Activated CD4-positive, alpha-beta memory T cell treated with anti-CD3 and anti-CD28 coated beads, Interleukin-2, amount 10 ng/mL, durations not matched to agents 7 days and 5 days (primary cell): ENCODE results near the gene DECR2. TPM values are rescaled to one million over a fixed set of nuclear protein-coding genes. Genes with fewer than 3 reads are reported as not detected.
A peak's percentile ranks its signal among the peaks of the same experiment; 100 is the strongest.
"Not testable (repeated sequence)": the region's sequence is repeated elsewhere in the genome, so short reads cannot be mapped to it uniquely, and the experiment has no call there.

ENCODE experiments used
- CTCF ChIA-PET: fragments of 350-600 bp; sonication (Branson Sonifier 250); formaldehyde crosslinking; loops from one replicate; lab custom pipeline; 2021; ENCODE audit warnings: antibody characterized with exemption, inconsistent platforms; lab: Charles Lee
- POLR2A ChIA-PET: fragments of 350-600 bp; sonication (Branson Sonifier 250); formaldehyde crosslinking; loops from one replicate; lab custom pipeline; 2021; ENCODE audit warnings: antibody characterized with exemption; lab: Charles Lee
- DNase-seq: peaks from one replicate; pipeline ENCODE4 v3.0.0-alpha.2; 2020
- H3K27ac Mint-ChIP-seq: one replicate; pipeline ENCODE4 v1.8.0; 2021; ENCODE audit warnings: mild to moderate bottlenecking, mixed read lengths
- H3K27me3 Mint-ChIP-seq: one replicate; pipeline ENCODE4 v1.8.0; 2021; ENCODE audit warnings: mixed read lengths
- H3K36me3 Mint-ChIP-seq: one replicate; pipeline ENCODE4 v1.8.0; 2021; ENCODE audit warnings: low read depth, mixed read lengths
- H3K4me1 Mint-ChIP-seq: one replicate; pipeline ENCODE4 v1.8.0; 2021; ENCODE audit warnings: mixed read lengths
- H3K4me3 Mint-ChIP-seq: one replicate; pipeline ENCODE4 v1.8.0; 2021; ENCODE audit warnings: mild to moderate bottlenecking, mixed read lengths
- H3K9me3 Mint-ChIP-seq: one replicate; pipeline ENCODE4 v1.8.0; 2021; ENCODE audit warnings: mixed read lengths
- total RNA-seq, 2 experiments: library from RNA; stranded (reverse); gene quantifications; one replicate each; pipeline ENCODE4 v1.2.3, GENCODE V29; 2021

Gene DECR2
- total RNA-seq, 2 experiments from 2014 or later, result 3.0 to 3.3 TPM

- H3K36me3 Mint-ChIP-seq, result no peaks in the 10 kb centered on the region
- H3K9me3 Mint-ChIP-seq, result no peaks in the 10 kb centered on the region
- ChIA-PET POLR2A (no interaction called here), CTCF (interaction anchor here (0.6 to 3.5 kb wide), 8 partner anchors 9 to 296 kb away, joined by 3 to 24 read pairs (median 6); partner anchors contain the start of genes FAM234A and MRPL28)
- DNase-seq, result no peak
- H3K27ac Mint-ChIP-seq, result no peak overlapping the region
- peaks cover 5% of the 10 kb centered on the region for H3K4me1 Mint-ChIP-seq
- H3K27me3 Mint-ChIP-seq, result no peaks in the 10 kb centered on the region
- no peak overlapping the region for H3K4me3 Mint-ChIP-seq
Measured at GRCh38 chr16:361341-361871, 40.3 kb upstream of the DECR2 start.

DNA sequence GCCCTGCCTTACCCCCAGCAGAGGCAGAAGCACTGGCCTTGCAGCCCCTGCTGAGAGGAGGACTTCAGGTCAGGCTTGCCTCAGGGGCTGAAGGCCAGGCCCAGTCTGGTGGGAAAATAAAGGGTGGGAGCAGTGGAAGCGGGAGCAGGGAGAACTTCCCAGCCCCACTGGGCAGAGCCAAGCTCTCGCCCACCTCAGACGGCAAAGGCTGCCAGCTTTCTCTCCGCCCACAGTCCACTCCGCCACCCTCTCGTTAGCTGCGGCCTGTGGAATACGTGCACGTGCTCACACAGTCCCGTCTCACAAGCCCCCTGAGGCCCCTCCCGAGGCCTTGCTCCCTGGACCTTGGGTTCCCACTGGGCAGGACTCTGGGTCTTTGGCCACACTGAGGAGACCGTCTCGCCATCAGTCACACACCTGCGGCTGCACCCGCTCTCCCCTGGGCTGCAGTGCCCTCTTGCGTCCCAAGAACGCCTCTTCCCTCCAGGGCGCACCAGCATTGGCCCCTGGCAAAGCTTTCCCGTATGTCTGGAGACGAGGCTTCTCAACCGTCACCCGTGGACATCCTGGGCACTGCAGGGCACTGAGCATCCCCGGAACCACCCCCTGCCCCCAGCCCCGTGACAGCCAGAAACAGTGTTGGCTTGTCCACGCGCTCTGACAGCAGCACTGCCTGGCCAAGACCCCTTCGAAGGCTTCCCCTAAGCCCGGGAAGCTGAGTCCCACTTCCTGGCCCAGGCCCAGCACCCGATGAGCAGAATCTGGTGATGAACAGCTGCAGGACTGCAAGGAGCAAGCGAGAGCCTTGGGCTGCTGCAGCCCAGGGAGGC is 39.6 kb upstream of the DECR2 start:
- H3K36me3 Mint-ChIP-seq, result peaks cover 2% of the 10 kb centered on the region
- DNase-seq, result peak; percentile 81
- peaks cover 5% of the 10 kb centered on the region for H3K4me1 Mint-ChIP-seq
- CTCF ChIA-PET, result interaction anchor here (0.5 to 3.5 kb wide), 16 partner anchors 8 to 309 kb away, joined by 3 to 24 read pairs (median 4); partner anchors contain the start of genes FAM234A, MRPL28, POLR3K and SNRNP25
- H3K27me3 Mint-ChIP-seq, result no peaks in the 10 kb centered on the region
- POLR2A ChIA-PET, result interaction anchor here (1.0 to 1.5 kb wide), 3 partner anchors 9 to 258 kb away, joined by 3 to 5 read pairs (median 3); no protein-coding TSS in a partner anchor
- no peaks in the 10 kb centered on the region for H3K9me3 Mint-ChIP-seq
- H3K4me3 Mint-ChIP-seq, result no peak overlapping the region
- no peak overlapping the region for H3K27ac Mint-ChIP-seq

DNA sequence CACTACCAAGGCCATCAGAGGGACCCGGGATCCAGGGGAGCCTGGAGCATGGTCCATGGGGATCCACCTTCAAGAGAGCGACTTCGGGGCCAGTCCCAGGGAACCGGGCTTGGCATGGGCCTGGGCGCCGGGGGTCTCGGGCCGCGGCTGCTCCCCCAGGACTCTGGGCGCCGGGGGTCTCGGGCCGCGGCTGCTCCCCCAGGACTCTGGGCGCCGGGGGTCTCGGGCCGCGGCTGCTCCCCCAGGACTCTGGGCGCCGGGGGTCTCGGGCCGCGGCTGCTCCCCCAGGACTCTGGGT is 39.0 kb upstream of the DECR2 start:
- DNase-seq, H3K9me3 Mint-ChIP-seq, H3K4me3 Mint-ChIP-seq, H3K27ac Mint-ChIP-seq, H3K27me3 Mint-ChIP-seq, H3K36me3 Mint-ChIP-seq, H3K4me1 Mint-ChIP-seq: not testable (repeated sequence)
- ChIA-PET POLR2A (interaction anchor here (1.0 to 1.5 kb wide), 3 partner anchors 9 to 258 kb away, joined by 3 to 5 read pairs (median 3); no protein-coding TSS in a partner anchor), CTCF (interaction anchor here (0.5 to 3.5 kb wide), 13 partner anchors 13 to 309 kb away, joined by 3 to 24 read pairs (median 4); partner anchors contain the start of genes FAM234A, POLR3K and SNRNP25)

- peaks cover 5% of the 10 kb centered on the region for H3K36me3 Mint-ChIP-seq
- no peak for DNase-seq
- ChIA-PET POLR2A (interaction anchor here (1.5 kb wide), 1 partner anchor 10 kb away, joined by 3 read pairs; no protein-coding TSS in a partner anchor), CTCF (interaction anchor here (0.8 to 3.5 kb wide), 4 partner anchors 128 to 266 kb away, joined by 3 to 24 read pairs (median 14); partner anchors contain the start of gene FAM234A)
- H3K27me3 Mint-ChIP-seq, result no peaks in the 10 kb centered on the region
- peaks cover 5% of the 10 kb centered on the region for H3K4me1 Mint-ChIP-seq
- H3K4me3 Mint-ChIP-seq, result no peak overlapping the region
- no peaks in the 10 kb centered on the region for H3K9me3 Mint-ChIP-seq
- H3K27ac Mint-ChIP-seq, result no peak overlapping the region
Measured at GRCh38 chr16:363110-363765, 38.4 kb upstream of the DECR2 start.

GRCh38 chr16:363766-364490 is 37.8 kb upstream of the DECR2 start:
- Mint-ChIP-seq H3K4me1 (peaks cover 5% of the 10 kb centered on the region), H3K4me3 (no peak overlapping the region)
- POLR2A ChIA-PET, result interaction anchor here (1.5 to 1.8 kb wide), 2 partner anchors 9 to 11 kb away, joined by 3 read pairs; no protein-coding TSS in a partner anchor

GRCh38 chr16:364595-365491 is 36.8 kb upstream of the DECR2 start:
- H3K27ac Mint-ChIP-seq, result no peak overlapping the region
- H3K9me3 Mint-ChIP-seq, result no peaks in the 10 kb centered on the region
- POLR2A ChIA-PET, result interaction anchor here (1.8 kb wide), 1 partner anchor 10 kb away, joined by 3 read pairs; no protein-coding TSS in a partner anchor
- DNase-seq, result no peak
- H3K4me1 Mint-ChIP-seq, result peaks cover 11% of the 10 kb centered on the region
- CTCF ChIA-PET, result interaction anchor here (1.0 to 1.4 kb wide), 4 partner anchors 12 to 299 kb away, joined by 3 to 4 read pairs (median 4); partner anchors contain the start of gene AXIN1
- H3K27me3 Mint-ChIP-seq, result no peaks in the 10 kb centered on the region
- no peak overlapping the region for H3K4me3 Mint-ChIP-seq
- peaks cover 5% of the 10 kb centered on the region for H3K36me3 Mint-ChIP-seq

More at GRCh38 chr16:363766-364490, 37.8 kb upstream of the DECR2 start:
- Mint-ChIP-seq H3K27me3 (no peaks in the 10 kb centered on the region), H3K36me3 (peaks cover 5% of the 10 kb centered on the region), H3K9me3 (no peaks in the 10 kb centered on the region), H3K27ac (no peak overlapping the region)
- CTCF ChIA-PET, result interaction anchor here (2.7 kb wide), 1 partner anchor 257 kb away, joined by 24 read pairs; no protein-coding TSS in a partner anchor
- no peak for DNase-seq

- H3K27ac Mint-ChIP-seq, result no peak overlapping the region
- H3K4me1 Mint-ChIP-seq, result peaks cover 20% of the 10 kb centered on the region
- no peaks in the 10 kb centered on the region for H3K27me3 Mint-ChIP-seq
- CTCF ChIA-PET, result interaction anchor here (1.5 kb wide), 1 partner anchor 138 kb away, joined by 3 read pairs; no protein-coding TSS in a partner anchor
- H3K4me3 Mint-ChIP-seq, result no peak overlapping the region
- no peak for DNase-seq
- H3K36me3 Mint-ChIP-seq, result peaks cover 9% of the 10 kb centered on the region
- no peaks in the 10 kb centered on the region for H3K9me3 Mint-ChIP-seq
- POLR2A ChIA-PET, result no interaction called here
Measured at GRCh38 chr16:366476-366875, 35.2 kb upstream of the DECR2 start.

DNA sequence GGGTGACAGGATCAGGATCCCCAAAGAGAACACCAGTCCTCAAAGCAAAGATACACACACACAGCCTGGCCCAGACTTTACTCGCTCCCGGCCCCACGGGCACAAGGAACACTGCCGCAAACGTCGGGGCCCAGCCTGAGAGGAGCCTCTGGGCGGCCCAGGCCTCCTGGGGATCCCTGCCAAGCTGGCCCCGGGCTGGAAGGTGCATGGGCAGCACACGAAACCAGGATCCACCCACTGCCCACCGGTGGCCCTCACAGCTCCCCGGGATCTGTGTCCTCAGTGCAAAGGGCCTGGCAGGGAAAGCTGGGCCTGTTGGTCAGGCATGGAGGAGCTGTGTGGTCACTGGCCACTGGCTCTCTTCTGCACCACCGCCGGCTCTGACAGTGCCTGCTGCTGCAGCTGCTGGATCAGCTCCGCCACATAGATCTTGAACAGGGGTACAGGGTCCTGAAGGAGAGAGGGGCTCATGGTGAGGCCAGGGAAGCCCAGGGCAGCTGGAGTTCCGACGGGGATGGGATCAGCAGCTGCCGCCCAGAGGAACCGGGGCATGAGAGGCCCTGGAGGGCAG is 34.3 kb upstream of the DECR2 start:
- Mint-ChIP-seq H3K4me3 (no peak overlapping the region), H3K9me3 (no peaks in the 10 kb centered on the region), H3K27ac (no peak overlapping the region), H3K4me1 (peaks cover 18% of the 10 kb centered on the region), H3K27me3 (no peaks in the 10 kb centered on the region), H3K36me3 (peaks cover 11% of the 10 kb centered on the region)
- POLR2A ChIA-PET, result no interaction called here
- CTCF ChIA-PET, result no interaction called here
- no peak for DNase-seq

DNA sequence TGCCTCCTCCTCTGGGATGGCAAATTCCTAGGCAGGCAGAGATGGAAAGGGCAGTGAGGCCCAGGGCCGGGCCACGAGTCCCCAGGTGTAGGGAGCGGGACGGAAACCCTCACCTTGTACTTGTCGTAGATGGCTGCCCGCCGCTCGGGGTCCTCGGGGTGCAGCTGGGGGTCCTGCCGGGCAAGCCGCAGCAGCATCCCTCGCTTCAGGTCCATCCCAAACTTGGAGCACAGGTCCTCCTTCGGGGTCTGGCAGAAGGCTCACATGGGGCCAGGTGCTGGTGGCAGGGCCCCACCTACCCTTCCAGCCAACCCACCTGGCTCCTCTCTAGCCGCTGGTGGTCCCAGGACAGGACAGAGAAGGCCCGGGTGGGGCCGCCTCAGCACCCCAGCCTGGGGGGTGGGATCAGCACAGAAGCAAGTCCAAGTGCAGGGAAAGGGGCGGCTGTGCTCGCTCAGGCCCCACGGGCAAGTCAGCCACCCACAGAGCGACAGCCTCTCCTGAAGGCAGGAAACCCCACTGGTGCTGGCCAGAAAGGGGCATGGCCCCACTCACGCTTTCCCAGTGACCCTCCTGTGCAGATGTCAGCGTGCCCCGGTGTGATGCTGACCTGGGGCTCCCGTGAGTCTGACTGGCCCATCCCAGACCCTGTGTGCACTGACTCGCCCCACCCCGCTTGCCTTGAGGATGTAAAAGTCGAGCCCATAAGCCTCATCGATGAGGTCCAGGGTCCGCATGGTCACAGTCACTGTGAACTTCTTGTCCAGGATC is 33.1 kb upstream of the DECR2 start:
- peaks cover 15% of the 10 kb centered on the region for H3K36me3 Mint-ChIP-seq
- H3K4me1 Mint-ChIP-seq, result peaks cover 18% of the 10 kb centered on the region
- ChIA-PET POLR2A (interaction anchor here (1.5 to 1.6 kb wide), 2 partner anchors 16 to 140 kb away, joined by 3 to 4 read pairs; partner anchors contain the start of gene LUC7L), CTCF (no interaction called here)
- H3K27me3 Mint-ChIP-seq, result no peaks in the 10 kb centered on the region
- H3K27ac Mint-ChIP-seq, result no peak overlapping the region
- DNase-seq, result no peak
- H3K9me3 Mint-ChIP-seq, result no peaks in the 10 kb centered on the region
- no peak overlapping the region for H3K4me3 Mint-ChIP-seq

DNA sequence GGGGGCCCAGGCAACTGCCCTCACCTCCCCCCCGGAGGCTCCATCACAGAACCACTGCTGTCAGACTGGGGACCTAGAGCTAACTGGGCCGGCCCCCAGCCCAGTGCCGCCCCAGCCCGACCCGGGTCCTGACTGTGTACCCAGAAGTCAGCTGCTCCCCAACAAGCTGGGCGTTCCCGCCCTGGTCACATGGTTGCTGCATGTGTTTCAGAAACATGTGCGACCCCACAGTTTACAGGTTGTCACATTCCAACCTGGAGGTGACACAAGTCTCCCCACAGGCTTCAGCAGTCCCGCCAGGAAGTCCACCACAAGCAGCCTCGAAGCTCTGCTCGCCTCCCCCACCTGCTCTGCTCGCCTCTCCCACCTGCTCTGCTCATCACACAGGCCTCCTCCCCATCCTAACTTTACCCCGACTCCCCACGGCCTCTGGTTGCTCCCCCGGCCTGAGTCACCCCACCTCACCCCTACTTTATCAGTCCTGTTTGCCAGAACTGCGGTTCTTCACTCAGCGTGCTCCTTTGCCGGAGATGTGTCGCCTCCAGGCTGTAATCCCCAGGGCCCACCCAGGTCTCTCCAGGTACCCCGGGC is 32.3 kb upstream of the DECR2 start:
- Mint-ChIP-seq H3K27ac (no peak overlapping the region), H3K36me3 (peaks cover 16% of the 10 kb centered on the region), H3K9me3 (no peaks in the 10 kb centered on the region), H3K4me1 (peaks cover 18% of the 10 kb centered on the region), H3K4me3 (peak overlapping the region; percentile 55), H3K27me3 (no peaks in the 10 kb centered on the region)
- no peak for DNase-seq
- ChIA-PET CTCF (interaction anchor here (1.5 to 1.9 kb wide), 2 partner anchors 17 to 262 kb away, joined by 6 to 8 read pairs; partner anchors contain the start of gene AXIN1), POLR2A (interaction anchor here (1.5 to 3.1 kb wide), 3 partner anchors 12 to 140 kb away, joined by 3 to 23 read pairs (median 4); partner anchors contain the start of genes LUC7L and PGAP6)
